H1 (cell line): ENCODE data around the gene GNB1. TPM values are rescaled to one million over a fixed set of nuclear protein-coding genes. Genes with fewer than 3 reads are reported as not detected.

Experiments
- CTCF ChIA-PET: fragments of 300-600 bp; sonication (Branson Sonifier 250); formaldehyde crosslinking; loops from one replicate; lab custom pipeline; 2021; ENCODE audit not compliant: partially characterized antibody; lab: Charles Lee
- POLR2A ChIA-PET: fragments of 300-600 bp; sonication (Branson Sonifier 250); formaldehyde crosslinking; loops from one replicate; lab custom pipeline; 2021; ENCODE audit warnings: inconsistent platforms; ENCODE audit not compliant: partially characterized antibody; lab: Charles Lee
- DNase-seq, 2 experiments: peaks; one replicate each; pipeline versions ENCODE4 v3.0.0 to v3.0.0-alpha.2; 2010 to 2022; ENCODE audit warnings: low spot score in 2 of 2, low read depth in 1 of 2, mixed read lengths in 1 of 2
- FAIRE-seq: peaks from 2 replicates; lab custom pipeline; 2011; peaks lifted over from hg19 to GRCh38; lab: Jason Lieb, UNC
- H2AFZ ChIP-seq: 2 replicates; pipeline ENCODE4 v1.8.1; 2012; ENCODE audit warnings: low read length, inconsistent platforms
- H2AK5ac ChIP-seq: 2 replicates; pipeline ENCODE4 v1.6.1; 2013; ENCODE audit warnings: low read depth, low read length
- H2BK120ac ChIP-seq: replicated peaks from 2 replicates; pipeline ENCODE3; 2013; ENCODE audit warnings: low read depth, low read length, inconsistent platforms
- H2BK12ac ChIP-seq: 2 replicates; pipeline ENCODE4 v1.6.1; 2013; ENCODE audit warnings: low read depth, low read length
- H2BK15ac ChIP-seq: 2 replicates; pipeline ENCODE4 v1.6.1; 2013; ENCODE audit warnings: low read length
- H2BK20ac ChIP-seq: 2 replicates; pipeline ENCODE4 v1.6.1; 2013; ENCODE audit warnings: low read length
- H2BK5ac ChIP-seq: 2 replicates; pipeline ENCODE4 v1.6.1; 2013; ENCODE audit warnings: low read depth, low read length
- H3K14ac ChIP-seq: 2 replicates; pipeline ENCODE4 v1.6.1; 2013; ENCODE audit warnings: inconsistent platforms; ENCODE audit not compliant: insufficient read length
- H3K18ac ChIP-seq: 2 replicates; pipeline ENCODE4 v1.6.1; 2013; ENCODE audit warnings: low read length; ENCODE audit errors: extremely low read depth
- H3K23ac ChIP-seq: 2 replicates; pipeline ENCODE4 v1.6.1; 2013; ENCODE audit warnings: inconsistent platforms; ENCODE audit not compliant: insufficient read length
- H3K23me2 ChIP-seq: 2 replicates; pipeline ENCODE4 v1.6.1; 2013; ENCODE audit warnings: low read depth, low read length
- H3K27ac ChIP-seq: 2 replicates; pipeline ENCODE4 v1.6.1; 2011; ENCODE audit warnings: low read depth, low read length, inconsistent platforms
- H3K27me3 ChIP-seq, 4 experiments: replicated peaks in 1 of 4; 1 replicate in 1 of 4; 2 replicates in 3 of 4; pipeline versions ENCODE4 v1.6.1 to v1.8.1; 2011 to 2013; ENCODE audit warnings: low read length in 3 of 4, mild to moderate bottlenecking in 3 of 4, inconsistent platforms in 2 of 4, mixed read lengths in 2 of 4, moderate library complexity in 1 of 4; ENCODE audit not compliant: control insufficient read depth in 3 of 4, insufficient read depth in 3 of 4; ENCODE audit errors: extremely low read depth in 1 of 4
- H3K36me3 ChIP-seq, 4 experiments: 2 replicates each; pipeline versions ENCODE4 v1.6.1 to v1.8.1; 2011 to 2013; ENCODE audit warnings: mild to moderate bottlenecking in 4 of 4, low read length in 3 of 4, moderate library complexity in 2 of 4, control low read depth in 1 of 4, inconsistent platforms in 1 of 4; ENCODE audit not compliant: insufficient read depth in 4 of 4, control insufficient read depth in 2 of 4
- H3K4ac ChIP-seq: replicated peaks from 2 replicates; pipeline ENCODE3; 2013; ENCODE audit warnings: low read length, low read depth, mixed read lengths, inconsistent platforms; ENCODE audit not compliant: insufficient read length
- H3K4me1 ChIP-seq, 4 experiments: replicated peaks in 1 of 4; 1 replicate in 1 of 4; 2 replicates in 3 of 4; pipeline versions ENCODE4 v1.6.1 to v1.8.1; 2011 to 2013; ENCODE audit warnings: low read length in 3 of 4, inconsistent platforms in 2 of 4, mixed read lengths in 1 of 4; ENCODE audit not compliant: insufficient read depth in 4 of 4, control insufficient read depth in 3 of 4
- H3K4me2 ChIP-seq, 2 experiments: 2 replicates each; pipeline versions ENCODE4 v1.6.1 to v1.8.1; 2011 to 2013; ENCODE audit warnings: low read depth in 2 of 2, low read length in 2 of 2, control low read depth in 1 of 2, inconsistent platforms in 1 of 2, mild to moderate bottlenecking in 1 of 2; ENCODE audit not compliant: insufficient read depth in 1 of 2
- H3K4me3 ChIP-seq, 4 experiments: fragments of 200-600, 300-600 bp in 1 of 4; sonication (generic), shearing (Covaris generic), sonication (Bioruptor Twin) in 1 of 4; 2 replicates each; pipeline versions ENCODE4 v1.5.1 to v1.8.1; 2011 to 2016; ENCODE audit warnings: low read length in 4 of 4, low read depth in 3 of 4, control low read depth in 2 of 4, inconsistent platforms in 2 of 4, mild to moderate bottlenecking in 2 of 4, mixed read lengths in 1 of 4, moderate library complexity in 1 of 4; ENCODE audit not compliant: insufficient read depth in 2 of 4; ENCODE audit errors: extremely low read depth in 1 of 4
- H3K56ac ChIP-seq: replicated peaks from 2 replicates; pipeline ENCODE3; 2013; ENCODE audit warnings: low read depth, mild to moderate bottlenecking, mixed read lengths, low read length, inconsistent platforms; ENCODE audit not compliant: insufficient read length
- H3K79me1 ChIP-seq: 2 replicates; pipeline ENCODE4 v1.6.1; 2013; ENCODE audit warnings: low read depth, low read length, control low read depth
- H3K79me2 ChIP-seq, 2 experiments: 2 replicates each; pipeline versions ENCODE4 v1.6.1 to v1.8.1; 2012 to 2013; ENCODE audit warnings: low read length in 2 of 2, mild to moderate bottlenecking in 2 of 2, inconsistent platforms in 1 of 2; ENCODE audit not compliant: insufficient read depth in 2 of 2, control insufficient read depth in 1 of 2
- H3K9ac ChIP-seq, 4 experiments: replicated peaks in 1 of 4; 1 replicate in 1 of 4; 2 replicates in 3 of 4; pipeline versions ENCODE4 v1.6.1 to v1.8.1; 2011 to 2013; ENCODE audit warnings: low read depth in 3 of 4, low read length in 3 of 4, control low read depth in 2 of 4, mild to moderate bottlenecking in 2 of 4, moderate library complexity in 2 of 4, inconsistent platforms in 1 of 4; ENCODE audit errors: extremely low read depth in 1 of 4
- H3K9me3 ChIP-seq, 2 experiments: 2 replicates each; pipeline versions ENCODE4 v1.6.1 to v1.8.1; 2012 to 2013; ENCODE audit warnings: mild to moderate bottlenecking in 2 of 2, moderate library complexity in 2 of 2, control low read depth in 1 of 2, inconsistent platforms in 1 of 2, low read depth in 1 of 2, low read length in 1 of 2, mixed read lengths in 1 of 2; ENCODE audit not compliant: insufficient read depth in 2 of 2
- H4K20me1 ChIP-seq, 2 experiments: replicated peaks in 1 of 2; 2 replicates each; pipeline versions ENCODE3 to v1.8.1; 2011 to 2013; ENCODE audit warnings: inconsistent platforms in 2 of 2, low read length in 2 of 2, mild to moderate bottlenecking in 1 of 2; ENCODE audit not compliant: insufficient read depth in 2 of 2, control insufficient read depth in 1 of 2
- H4K5ac ChIP-seq: 2 replicates; pipeline ENCODE4 v1.6.1; 2013; ENCODE audit warnings: low read length, low read depth, mixed read lengths, inconsistent platforms; ENCODE audit not compliant: insufficient read length
- H4K8ac ChIP-seq: 2 replicates; pipeline ENCODE4 v1.8.0; 2013; ENCODE audit warnings: mild to moderate bottlenecking, moderate library complexity, low read length, inconsistent platforms; ENCODE audit not compliant: insufficient read depth; ENCODE audit errors: extremely low read depth
- H4K91ac ChIP-seq: replicated peaks from 2 replicates; pipeline ENCODE3; 2013; ENCODE audit warnings: low read length, mixed read lengths, inconsistent platforms; ENCODE audit not compliant: insufficient read length
- CEBPB ChIP-seq: IDR thresholded peaks from 2 replicates; pipeline ENCODE4 v1.6.1; 2012; ENCODE audit warnings: low read depth, low read length
- GABPA ChIP-seq: IDR thresholded peaks from 2 replicates; pipeline ENCODE4 v1.6.1; 2011; ENCODE audit warnings: mild to moderate bottlenecking, low read length, moderate library complexity, borderline replicate concordance; ENCODE audit not compliant: insufficient read depth
- HDAC2 ChIP-seq, 2 experiments: fragments of 300-600 bp in 1 of 2; sonication (generic) in 1 of 2; IDR thresholded peaks; 2 replicates each; pipeline ENCODE4 v1.6.1; 2011 to 2012; ENCODE audit warnings: low read depth in 2 of 2, low read length in 2 of 2, mild to moderate bottlenecking in 2 of 2, moderate library complexity in 2 of 2, borderline replicate concordance in 1 of 2, inconsistent platforms in 1 of 2
- JUN ChIP-seq: IDR thresholded peaks from 2 replicates; pipeline ENCODE4 v1.6.1; 2011; ENCODE audit warnings: low read depth, mild to moderate bottlenecking, improper control_type of control experiment, low read length
- NANOG ChIP-seq: IDR thresholded peaks from 2 replicates; pipeline ENCODE4 v1.6.1; 2011; ENCODE audit warnings: low read length, low read depth, mild to moderate bottlenecking, inconsistent platforms; ENCODE audit not compliant: insufficient read depth, poor library complexity, severe bottlenecking
- POU5F1 ChIP-seq: IDR thresholded peaks from 2 replicates; pipeline ENCODE4 v1.6.1; 2011; ENCODE audit warnings: low read depth, mild to moderate bottlenecking, low read length, moderate library complexity
- SIN3A ChIP-seq, 2 experiments: IDR thresholded peaks in 1 of 2; conservative IDR thresholded peaks in 1 of 2; 2 replicates each; pipeline ENCODE4 v1.6.1; 2011 to 2012; ENCODE audit warnings: low read length in 2 of 2, improper control_type of control experiment in 1 of 2, low read depth in 1 of 2, mild to moderate bottlenecking in 1 of 2
- TAF1 ChIP-seq: IDR thresholded peaks from 2 replicates; pipeline ENCODE4 v1.6.1; 2011; ENCODE audit warnings: mild to moderate bottlenecking, low read depth, low read length
- WGBS, 2 experiments: shearing (Covaris generic) in 1 of 2; methylation state at CpG; one replicate each; pipeline versions ENCODE4 v1.1.6 to v1.1.7; 2013 to 2015; ENCODE audit warnings: low lambda C conversion rate in 2 of 2, mixed read lengths in 2 of 2, inconsistent platforms in 1 of 2, low coverage in 1 of 2, missing lambda C conversion rate in 1 of 2; ENCODE audit not compliant: insufficient replicate concordance in 2 of 2, insufficient coverage in 1 of 2, insufficient read length in 1 of 2; ENCODE audit errors: extremely low coverage in 1 of 2, missing lambda C conversion rate in 1 of 2; 5-methylcytosine and 5-hydroxymethylcytosine counted together
- polyA plus RNA-seq, 7 experiments: library from polyadenylated mRNA; depleted of rRNA in 3 of 7; stranded (reverse) in 5 of 7; unstranded in 2 of 7; fragments of >200 nt in 5 of 7; fragments of 200-250 nt in 2 of 7; gene quantifications; 1 replicate in 5 of 7; 2 replicates in 1 of 7; 4 replicates in 1 of 7; pipeline versions ENCODE4 v1.2.1 to v1.2.3, GENCODE V29; 2011 to 2013; ENCODE audit warnings: missing spikeins in 2 of 7, mixed read lengths in 2 of 7
- total RNA-seq: library from RNA; stranded (reverse); fragmentation: NEBNext Ultra II Directional; extraction: Animal tissue kit (Norgen Biotek cat#: 25700); gene quantifications from 2 replicates; pipeline ENCODE4 v1.2.1, GENCODE V29; 2021
- TF ChIP-seq, protein P1 (sequence below): IDR thresholded peaks from 2 replicates; pipeline ENCODE4 v1.6.1; 2012; ENCODE audit warnings: low read length, inconsistent platforms

Gene GNB1
- total and polyA plus RNA-seq, 2 of the 8 experiments (the other 6 are each of a cell fraction or from before 2014, with no cell fraction given): 343 to 382 TPM

GRCh38 chr1:1758692-1759455 lies 132.0 kb downstream of the GNB1 start:
- no peak overlapping the region for H3K4ac ChIP-seq
- peaks cover 11 to 64% (median 44%) of the 10 kb centered on the region in 4 experiments for H3K36me3 ChIP-seq
- H2AFZ ChIP-seq: no peak overlapping the region
- no peak overlapping the region for H3K4me3 ChIP-seq
- H2BK20ac ChIP-seq: no peak overlapping the region
- H3K79me1 ChIP-seq: peaks cover 13% of the 10 kb centered on the region
- no peak overlapping the region for H2BK120ac ChIP-seq
- H3K4me2 ChIP-seq: no peak overlapping the region
- H4K8ac ChIP-seq: no peak overlapping the region
- H2BK12ac ChIP-seq: no peak overlapping the region
- H3K79me2 ChIP-seq: peaks cover 5 to 21% of the 10 kb centered on the region in 2 experiments; a peak in 3 of 4 replicates
- no peaks in the 10 kb centered on the region for H3K4me1 ChIP-seq
- no peak overlapping the region for H3K14ac ChIP-seq
- no peak overlapping the region for H3K18ac ChIP-seq
- FAIRE-seq (no peak), DNase-seq (no peak)
- no peaks in the 10 kb centered on the region for H3K23me2 ChIP-seq
- no peak overlapping the region for H3K23ac ChIP-seq
- H4K20me1 ChIP-seq: peaks cover 22 to 31% of the 10 kb centered on the region in 2 experiments
- no peak overlapping the region for H2BK15ac ChIP-seq
- ChIA-PET CTCF (interaction anchor here (0.5 to 2.1 kb wide), 4 partner anchors 18 to 407 kb away, joined by 3 to 6 read pairs (median 3); no protein-coding TSS in a partner anchor), POLR2A (interaction anchor here (1.6 kb wide), 1 partner anchor 18 kb away, joined by 7 read pairs; no protein-coding TSS in a partner anchor)
- no peak overlapping the region for H4K91ac ChIP-seq
- no peak overlapping the region for H3K27ac ChIP-seq
- H3K9ac ChIP-seq: no peak overlapping the region
- no peak overlapping the region for H3K56ac ChIP-seq
- H3K9me3 ChIP-seq: no peaks in the 10 kb centered on the region
- WGBS, 2 experiments: 88% methylated on average over 31 of the region's 34 CpGs; no CpG with 5 or more reads in 1 of the 2 experiments
- no peak overlapping the region for H2AK5ac ChIP-seq
- no peak overlapping the region for H4K5ac ChIP-seq
- H2BK5ac ChIP-seq: no peak overlapping the region
- H3K27me3 ChIP-seq: no peaks in the 10 kb centered on the region
- TF ChIP-seq, protein P1, sequence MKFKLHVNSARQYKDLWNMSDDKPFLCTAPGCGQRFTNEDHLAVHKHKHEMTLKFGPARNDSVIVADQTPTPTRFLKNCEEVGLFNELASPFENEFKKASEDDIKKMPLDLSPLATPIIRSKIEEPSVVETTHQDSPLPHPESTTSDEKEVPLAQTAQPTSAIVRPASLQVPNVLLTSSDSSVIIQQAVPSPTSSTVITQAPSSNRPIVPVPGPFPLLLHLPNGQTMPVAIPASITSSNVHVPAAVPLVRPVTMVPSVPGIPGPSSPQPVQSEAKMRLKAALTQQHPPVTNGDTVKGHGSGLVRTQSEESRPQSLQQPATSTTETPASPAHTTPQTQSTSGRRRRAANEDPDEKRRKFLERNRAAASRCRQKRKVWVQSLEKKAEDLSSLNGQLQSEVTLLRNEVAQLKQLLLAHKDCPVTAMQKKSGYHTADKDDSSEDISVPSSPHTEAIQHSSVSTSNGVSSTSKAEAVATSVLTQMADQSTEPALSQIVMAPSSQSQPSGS: no peak
- no peak for TF ChIP-seq JUN
- no peak for TF ChIP-seq CEBPB
- TF ChIP-seq GABPA: no peak
- no peak for TF ChIP-seq SIN3A (conservative IDR thresholded peaks at IDR 0.05 in 1 of 2, IDR thresholded peaks at IDR 0.05 in 1 of 2; ENCODE audit: low read depth in 1 of 2, low read length in 2 of 2)
- no peak for TF ChIP-seq HDAC2 (IDR thresholded peaks at IDR 0.05; ENCODE audit: borderline replicate concordance in 1 of 2, low read depth in 2 of 2, low read length in 2 of 2)
- TF ChIP-seq POU5F1: no peak
- TF ChIP-seq TAF1: no peak
- TF ChIP-seq NANOG: no peak
